DMS53 treated with DMSO at 0.1 percent for 48 hours (cell line): ENCODE data around the gene VPS36.
A peak's percentile ranks its signal among the peaks of the same experiment; 100 is the strongest.
"Not testable (repeated sequence)": the region's sequence is repeated elsewhere in the genome, so short reads cannot be mapped to it uniquely, and the experiment has no call there.

Experiments used
- DNase-seq: peaks from one replicate; lab custom pipeline; 2025; ENCODE audit not compliant: unreplicated experiment; lab: John Stamatoyannopoulos, UW

The VPS36 gene

GRCh38 chr13:52446265-52446664 is 4.2 kb downstream of the VPS36 start:
- DNase-seq: no peak

- no peak for DNase-seq
Measured at GRCh38 chr13:52432456-52432855, 18.0 kb downstream of the VPS36 start.

GRCh38 chr13:52428295-52428694 is 22.1 kb downstream of the VPS36 start:
- DNase-seq: no peak

- no peak for DNase-seq
Measured at GRCh38 chr13:52421216-52421615, 29.2 kb downstream of the VPS36 start.

- DNase-seq: no peak
Measured at GRCh38 chr13:52419080-52419479, 31.4 kb downstream of the VPS36 start.

GRCh38 chr13:52414963-52415362 is 35.5 kb downstream of the VPS36 start:
- DNase-seq: no peak

GRCh38 chr13:52414051-52414450 is 36.4 kb downstream of the VPS36 start:
- DNase-seq: no peak

GRCh38 chr13:52412128-52412527 is 38.3 kb downstream of the VPS36 start:
- DNase-seq: no peak

GRCh38 chr13:52411629-52412028 is 38.8 kb downstream of the VPS36 start:
- DNase-seq: no peak

GRCh38 chr13:52408071-52408658 is 42.3 kb downstream of the VPS36 start:
- DNase-seq: not testable (repeated sequence)

GRCh38 chr13:52407436-52407835 is 43.0 kb downstream of the VPS36 start:
- not testable (repeated sequence) for DNase-seq

GRCh38 chr13:52406629-52407028 is 43.8 kb downstream of the VPS36 start:
- no peak for DNase-seq

- peak; percentile 16 for DNase-seq
Measured at GRCh38 chr13:52405767-52406494, 44.5 kb downstream of the VPS36 start, which contains the start of gene THSD1. THSD1 (minus strand) TSS chr13:52406172; CDS start chr13:52402600, 3,572 bp downstream.

GRCh38 chr13:52405369-52405766 is 45.1 kb downstream of the VPS36 start:
- no peak for DNase-seq

GRCh38 chr13:52399708-52400107 is 50.7 kb downstream of the VPS36 start:
- no peak for DNase-seq

- DNase-seq: no peak
Measured at GRCh38 chr13:52399046-52399445, 51.4 kb downstream of the VPS36 start.

- no peak for DNase-seq
Measured at GRCh38 chr13:52395704-52396103, 54.7 kb downstream of the VPS36 start.

GRCh38 chr13:52394586-52394985 is 55.8 kb downstream of the VPS36 start:
- no peak for DNase-seq

GRCh38 chr13:52393572-52394357 is 56.7 kb downstream of the VPS36 start:
- no peak for DNase-seq

- DNase-seq: no peak
Measured at GRCh38 chr13:52387721-52388120, 62.7 kb downstream of the VPS36 start.

- DNase-seq: no peak
Measured at GRCh38 chr13:52385870-52386269, 64.6 kb downstream of the VPS36 start.

GRCh38 chr13:52383366-52383765 is 67.1 kb downstream of the VPS36 start:
- no peak for DNase-seq
